Pancreas (tissue), 10 donors: ENCODE measurements around the gene MYOM1. TPM values are rescaled to one million over a fixed set of nuclear protein-coding genes. Genes with fewer than 3 reads are reported as not detected.
"Not testable (repeated sequence)": the region's sequence is repeated elsewhere in the genome, so short reads cannot be mapped to it uniquely, and the experiment has no call there.

Experiments used
- ATAC-seq, 4 donors: fragments of 200-7000 bp; cut with Tn5 transposase; one replicate each; pipeline versions ENCODE4 v1.8.0 to v1.9.1; 2020; ENCODE audit warnings: mild to moderate bottlenecking in 4 of 4, moderate library complexity in 4 of 4
- DNase-seq, 6 donors: peaks; one replicate each; pipeline ENCODE4 v3.0.0-alpha.2; 2020
- FAIRE-seq: peaks from 2 replicates; lab custom pipeline; 2012; peaks lifted over from hg19 to GRCh38; lab: Jason Lieb, UNC
- H3K27ac ChIP-seq, 4 donors: fragments of 200-600 bp; sonication (generic); 1 replicate in 3 of 4; 2 replicates in 1 of 4; pipeline versions ENCODE4 v1.5.0 to v1.8.0; 2020
- H3K27me3 ChIP-seq, 4 donors: fragments of 200-600 bp; one replicate each; pipeline ENCODE4 v1.8.0; 2021
- H3K36me3 ChIP-seq, 3 donors: fragments of 200-600 bp; sonication (generic) in 1 of 3; one replicate each; pipeline versions ENCODE4 v1.5.0 to v1.8.0; 2020 to 2021
- H3K4me1 ChIP-seq, 3 donors: fragments of 200-600 bp; one replicate each; pipeline ENCODE4 v1.8.0; 2021
- H3K4me3 ChIP-seq, 4 donors: fragments of 200-600 bp; sonication (generic) in 2 of 4; one replicate each; pipeline versions ENCODE4 v1.5.0 to v1.8.0; 2020 to 2021
- H3K9me3 ChIP-seq, 4 donors: fragments of 200-600 bp; one replicate each; pipeline ENCODE4 v1.8.0; 2021
- WGBS, 2 donors: extraction: QIAGEN DNeasy Blood & Tissue Kit; methylation state at CpG; one replicate each; pipeline ENCODE4 v1.1.7; 2013; 5-methylcytosine and 5-hydroxymethylcytosine counted together
- intact Hi-C, 3 donors: fragments of 100-400 bp; cut with DNase I; formaldehyde crosslinking; loops; one replicate each; pipeline versions ENCODE4 v1.11.1 to v1.14.2; 2022
- polyA plus RNA-seq, 2 donors: library from polyadenylated mRNA; stranded (reverse); fragments of 200-250 nt; gene quantifications; one replicate each; pipeline ENCODE4 v1.2.3, GENCODE V29; 2013
- total RNA-seq, 6 donors: library from RNA; stranded (reverse); fragmentation: NEBNext Ultra II Directional in 4 of 6; extraction: Animal tissue kit (Norgen Biotek cat#: 25700) in 4 of 6; gene quantifications; one replicate each; pipeline versions ENCODE4 v1.2.1 to v1.2.4, GENCODE V29; 2021 to 2023
- TF ChIP-seq, protein P1 (sequence below), 4 donors: fragments of 200-600 bp; sonication (generic) in 3 of 4; IDR thresholded peaks; one replicate each; pipeline versions ENCODE4 v1.5.0 to v1.8.0; 2021; ENCODE audit warnings: antibody characterized with exemption in 4 of 4
- donor health status: healthy with polysubstance abuse.
- donor health status: DM: no; HTN: no; CAD: no; lungs with moderate emphysema.
- donor health status: DM: no; HTN: no; CAD: no.
- donor health status: control.
- donor health status: control.
- donor health status: Bipolar disorder and iron deficiency.
- donor health status: DM: yes; HTN: yes; CAD: no.
- donor health status: DM: no; HTN: no; CAD: no.
- donor health status: DM: no; HTN: no; CAD: no.
- donor health status: DM: yes; HTN: yes; CAD: no.

Gene MYOM1
- total and polyA plus RNA-seq, 8 donors: 4.7 to 18.2 (median 14.2) TPM

GRCh38 chr18:3224223-3224622, 4.5 kb upstream of the MYOM1 start:
- intact Hi-C loops: no loop called here
- ATAC-seq: no peak

GRCh38 chr18:3223356-3223755, 3.6 kb upstream of the MYOM1 start:
- H3K4me3 ChIP-seq: no peak overlapping the region
- H3K4me1 ChIP-seq: peaks cover 9 to 34% (median 24%) of the 10 kb centered on the region in 3 donors
- TF ChIP-seq, protein P1, sequence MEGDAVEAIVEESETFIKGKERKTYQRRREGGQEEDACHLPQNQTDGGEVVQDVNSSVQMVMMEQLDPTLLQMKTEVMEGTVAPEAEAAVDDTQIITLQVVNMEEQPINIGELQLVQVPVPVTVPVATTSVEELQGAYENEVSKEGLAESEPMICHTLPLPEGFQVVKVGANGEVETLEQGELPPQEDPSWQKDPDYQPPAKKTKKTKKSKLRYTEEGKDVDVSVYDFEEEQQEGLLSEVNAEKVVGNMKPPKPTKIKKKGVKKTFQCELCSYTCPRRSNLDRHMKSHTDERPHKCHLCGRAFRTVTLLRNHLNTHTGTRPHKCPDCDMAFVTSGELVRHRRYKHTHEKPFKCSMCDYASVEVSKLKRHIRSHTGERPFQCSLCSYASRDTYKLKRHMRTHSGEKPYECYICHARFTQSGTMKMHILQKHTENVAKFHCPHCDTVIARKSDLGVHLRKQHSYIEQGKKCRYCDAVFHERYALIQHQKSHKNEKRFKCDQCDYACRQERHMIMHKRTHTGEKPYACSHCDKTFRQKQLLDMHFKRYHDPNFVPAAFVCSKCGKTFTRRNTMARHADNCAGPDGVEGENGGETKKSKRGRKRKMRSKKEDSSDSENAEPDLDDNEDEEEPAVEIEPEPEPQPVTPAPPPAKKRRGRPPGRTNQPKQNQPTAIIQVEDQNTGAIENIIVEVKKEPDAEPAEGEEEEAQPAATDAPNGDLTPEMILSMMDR (IDR thresholded peaks at IDR 0.05): no peak
- no peak for DNase-seq
- peak in 1 of 4 donors; percentile 17 for ATAC-seq
- FAIRE-seq: no peak
- peak overlapping the region in 2 of 4 donors; percentile 52 to 62 for H3K27ac ChIP-seq
- 51 to 74% methylated on average over 1 of the region's 1 CpG for WGBS, 2 donors
- H3K27me3 ChIP-seq: no peaks in the 10 kb centered on the region
- intact Hi-C loops: no loop called here
- no peaks in the 10 kb centered on the region for H3K36me3 ChIP-seq
- H3K9me3 ChIP-seq: no peaks in the 10 kb centered on the region

More at GRCh38 chr18:3224223-3224622, 4.5 kb upstream of the MYOM1 start:
- H3K9me3 ChIP-seq: no peaks in the 10 kb centered on the region
- 75% methylated on average over 3 of the region's 3 CpGs for WGBS, 2 donors
- TF ChIP-seq, protein P1 (IDR thresholded peaks at IDR 0.05): no peak
- H3K36me3 ChIP-seq: no peaks in the 10 kb centered on the region
- no peak overlapping the region for H3K4me3 ChIP-seq
- H3K4me1 ChIP-seq: peaks cover 9 to 30% (median 19%) of the 10 kb centered on the region in 3 donors
- H3K27ac ChIP-seq: peak overlapping the region in 3 of 4 donors; percentile 36 to 62 (median 52)
- DNase-seq: no peak
- FAIRE-seq: no peak
- H3K27me3 ChIP-seq: no peaks in the 10 kb centered on the region

GRCh38 chr18:3221496-3221895, 1.7 kb upstream of the MYOM1 start:
- Histone ChIP-seq H3K9me3 (no peaks in the 10 kb centered on the region), H3K36me3 (no peaks in the 10 kb centered on the region), H3K27me3 (no peaks in the 10 kb centered on the region), H3K4me3 (no peak overlapping the region), H3K27ac (no peak overlapping the region), H3K4me1 (peaks cover 14 to 42% (median 33%) of the 10 kb centered on the region in 3 donors)
- DNase-seq: no peak
- TF ChIP-seq, protein P1 (IDR thresholded peaks at IDR 0.05): no peak
- no peak for ATAC-seq
- 90 to 93% methylated on average over 6 of the region's 6 CpGs for WGBS, 2 donors
- intact Hi-C loops: no loop called here
- no peak for FAIRE-seq

- DNase-seq, intact Hi-C loops, FAIRE-seq, H3K27me3 ChIP-seq, H3K36me3 ChIP-seq, H3K9me3 ChIP-seq, ATAC-seq, H3K4me3 ChIP-seq: not testable (repeated sequence)
- Histone ChIP-seq H3K4me1 (peaks cover 14 to 42% (median 30%) of the 10 kb centered on the region in 3 donors), H3K27ac (peak overlapping the region in 2 of 4 donors; percentile 88 to 96)
- 86 to 91% methylated on average over 4 of the region's 4 CpGs for WGBS, 2 donors
Observed at GRCh38 chr18:3220868-3221267, 1.1 kb upstream of the MYOM1 start.

GRCh38 chr18:3219241-3219630, 532 bp downstream of the MYOM1 start:
- no peak for DNase-seq

More at GRCh38 chr18:3219241-3219630, 532 bp downstream of the MYOM1 start:
- peak; percentile 16 to 43 (median 24) for ATAC-seq
- H3K27ac ChIP-seq: peak overlapping the region; percentile 46 to 96 (median 72)
- no peaks in the 10 kb centered on the region for H3K27me3 ChIP-seq
- TF ChIP-seq, protein P1 (IDR thresholded peaks at IDR 0.05): no peak
- no peaks in the 10 kb centered on the region for H3K36me3 ChIP-seq
- peaks cover 14 to 31% (median 29%) of the 10 kb centered on the region in 3 donors for H3K4me1 ChIP-seq
- H3K9me3 ChIP-seq: no peaks in the 10 kb centered on the region
- H3K4me3 ChIP-seq: peak overlapping the region in 2 of 4 donors; percentile 33 to 44
- no peak for FAIRE-seq
- intact Hi-C loops: no loop called here
- WGBS, 2 donors: 20 to 27% methylated on average over 8 of the region's 8 CpGs
